Measurements from ENCODE around the gene CADM1. TPM values are rescaled to one million over a fixed set of nuclear protein-coding genes. Genes with fewer than 3 reads are reported as not detected.

CADM1 gene
- total RNA-seq, 2 donors from 2014 or later: 49.6 to 137 TPM

GRCh38 chr11:115349335-115350017 is 154.7 kb downstream of the CADM1 start:
- intact Hi-C loops (cut with DNase I): no loop called here
- Histone ChIP-seq H3K4me3 (no peak overlapping the region), H3K36me3 (no peaks in the 10 kb centered on the region), H3K27ac (no peak overlapping the region), H3K27me3 (replicated peaks; ENCODE audit: insufficient read depth) (no peaks in the 10 kb centered on the region), H3K4me1 (replicated peaks) (no peaks in the 10 kb centered on the region), H3K9me3 (no peaks in the 10 kb centered on the region)
- TF ChIP-seq POLR2A (IDR thresholded peaks at IDR 0.05): no peak
- TF ChIP-seq, protein P1, sequence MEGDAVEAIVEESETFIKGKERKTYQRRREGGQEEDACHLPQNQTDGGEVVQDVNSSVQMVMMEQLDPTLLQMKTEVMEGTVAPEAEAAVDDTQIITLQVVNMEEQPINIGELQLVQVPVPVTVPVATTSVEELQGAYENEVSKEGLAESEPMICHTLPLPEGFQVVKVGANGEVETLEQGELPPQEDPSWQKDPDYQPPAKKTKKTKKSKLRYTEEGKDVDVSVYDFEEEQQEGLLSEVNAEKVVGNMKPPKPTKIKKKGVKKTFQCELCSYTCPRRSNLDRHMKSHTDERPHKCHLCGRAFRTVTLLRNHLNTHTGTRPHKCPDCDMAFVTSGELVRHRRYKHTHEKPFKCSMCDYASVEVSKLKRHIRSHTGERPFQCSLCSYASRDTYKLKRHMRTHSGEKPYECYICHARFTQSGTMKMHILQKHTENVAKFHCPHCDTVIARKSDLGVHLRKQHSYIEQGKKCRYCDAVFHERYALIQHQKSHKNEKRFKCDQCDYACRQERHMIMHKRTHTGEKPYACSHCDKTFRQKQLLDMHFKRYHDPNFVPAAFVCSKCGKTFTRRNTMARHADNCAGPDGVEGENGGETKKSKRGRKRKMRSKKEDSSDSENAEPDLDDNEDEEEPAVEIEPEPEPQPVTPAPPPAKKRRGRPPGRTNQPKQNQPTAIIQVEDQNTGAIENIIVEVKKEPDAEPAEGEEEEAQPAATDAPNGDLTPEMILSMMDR (IDR thresholded peaks at IDR 0.05): no peak
- no peak for DNase-seq (ENCODE audit: low spot score)
- WGBS: 71% methylated on average over 7 of the region's 7 CpGs

GRCh38 chr11:115348416-115348815 is 155.8 kb downstream of the CADM1 start:
- no peaks in the 10 kb centered on the region for H3K36me3 ChIP-seq
- H3K27me3 ChIP-seq (replicated peaks; ENCODE audit: insufficient read depth): no peaks in the 10 kb centered on the region
- DNase-seq (ENCODE audit: low spot score): no peak
- H3K27ac ChIP-seq: no peak overlapping the region
- intact Hi-C loops (cut with DNase I): no loop called here
- TF ChIP-seq POLR2A (IDR thresholded peaks at IDR 0.05) (no peak), POLR2AphosphoS5 (IDR thresholded peaks at IDR 0.05) (no peak)
- TF ChIP-seq, protein P1 (IDR thresholded peaks at IDR 0.05): no peak
- no peaks in the 10 kb centered on the region for H3K9me3 ChIP-seq
- no peaks in the 10 kb centered on the region for H3K4me1 ChIP-seq (replicated peaks)
- WGBS: 95% methylated on average over 6 of the region's 6 CpGs
- H3K4me3 ChIP-seq: no peak overlapping the region

GRCh38 chr11:115347106-115347505 is 157.1 kb downstream of the CADM1 start:
- Histone ChIP-seq H3K4me1 (replicated peaks) (no peaks in the 10 kb centered on the region), H3K9me3 (no peaks in the 10 kb centered on the region), H3K27me3 (replicated peaks; ENCODE audit: insufficient read depth) (no peaks in the 10 kb centered on the region), H3K4me3 (no peak overlapping the region), H3K27ac (no peak overlapping the region), H3K36me3 (no peaks in the 10 kb centered on the region)
- intact Hi-C loops (cut with DNase I): no loop called here
- DNase-seq (ENCODE audit: low spot score): no peak
- whole genome bisulfite sequencing: 84% methylated on average over 4 of the region's 4 CpGs
- TF ChIP-seq POLR2AphosphoS5 (IDR thresholded peaks at IDR 0.05) (no peak), POLR2A (IDR thresholded peaks at IDR 0.05) (no peak)
- TF ChIP-seq, protein P1 (IDR thresholded peaks at IDR 0.05): no peak

DNA sequence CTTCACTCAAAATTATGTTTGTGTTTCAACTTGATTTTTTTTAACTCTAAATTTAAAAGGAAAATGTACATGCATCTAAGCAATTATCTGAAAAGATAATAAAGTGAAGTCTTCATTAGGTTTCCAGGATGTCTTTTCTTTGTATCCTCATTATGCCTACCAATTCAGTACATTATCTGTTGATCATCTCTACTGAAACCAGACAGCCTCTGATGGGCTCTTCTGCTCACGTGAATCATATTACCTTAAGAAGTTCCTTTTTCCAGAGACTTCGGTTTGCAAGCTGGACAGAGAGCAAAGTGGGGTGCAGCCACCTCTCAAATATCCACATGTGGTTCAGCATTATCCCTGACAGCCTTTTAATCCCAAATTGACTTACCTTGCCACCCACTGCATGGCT is 158.4 kb downstream of the CADM1 start:
- Histone ChIP-seq H3K4me3 (no peak overlapping the region), H3K27ac (no peak overlapping the region), H3K4me1 (replicated peaks) (no peaks in the 10 kb centered on the region), H3K9me3 (no peaks in the 10 kb centered on the region), H3K27me3 (replicated peaks; ENCODE audit: insufficient read depth) (no peaks in the 10 kb centered on the region), H3K36me3 (no peaks in the 10 kb centered on the region)
- 81% methylated on average over 2 of the region's 2 CpGs for WGBS
- intact Hi-C loops (cut with DNase I): no loop called here
- TF ChIP-seq POLR2AphosphoS5 (IDR thresholded peaks at IDR 0.05) (no peak), POLR2A (IDR thresholded peaks at IDR 0.05) (no peak)
- TF ChIP-seq, protein P1 (IDR thresholded peaks at IDR 0.05): no peak
- DNase-seq (ENCODE audit: low spot score): no peak

DNA sequence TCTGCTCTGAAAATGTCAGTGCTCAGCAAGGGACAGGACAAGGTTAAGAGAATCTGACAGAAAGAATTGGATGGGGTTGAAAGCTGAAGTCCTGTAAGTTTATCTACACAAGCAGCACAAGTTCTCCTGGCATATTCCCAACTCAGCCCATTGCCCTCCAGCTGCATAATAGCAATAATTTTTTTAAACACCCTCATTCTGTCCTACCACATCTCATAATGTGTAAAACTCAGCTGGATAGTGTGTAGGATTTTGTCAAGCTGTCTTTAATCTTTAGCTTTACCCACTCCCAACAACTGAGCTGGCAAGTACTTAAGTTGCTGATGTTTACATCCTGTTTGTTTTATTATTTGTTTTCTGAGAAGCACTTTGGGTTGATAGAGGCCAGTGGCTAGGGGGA is 158.9 kb downstream of the CADM1 start:
- Histone ChIP-seq H3K4me1 (replicated peaks) (no peaks in the 10 kb centered on the region), H3K36me3 (no peaks in the 10 kb centered on the region), H3K9me3 (no peaks in the 10 kb centered on the region), H3K4me3 (no peak overlapping the region), H3K27ac (no peak overlapping the region), H3K27me3 (replicated peaks; ENCODE audit: insufficient read depth) (no peaks in the 10 kb centered on the region)
- TF ChIP-seq POLR2A (IDR thresholded peaks at IDR 0.05) (no peak), POLR2AphosphoS5 (IDR thresholded peaks at IDR 0.05) (no peak)
- TF ChIP-seq, protein P1 (IDR thresholded peaks at IDR 0.05): no peak
- intact Hi-C loops (cut with DNase I): no loop called here
- DNase-seq (ENCODE audit: low spot score): no peak

Measured in prostate gland (tissue), 2 donors.